GM13977 (cell line): ENCODE results near the gene ATP10A.

Source experiments
- DNase-seq: peaks from one replicate; pipeline ENCODE4 v3.0.0; 2012; ENCODE audit warnings: low spot score
- in situ Hi-C: fragments of 300-500 bp; cut with MboI; formaldehyde crosslinking; loops from one replicate; pipeline ENCODE4 v1.12.0; 2022; ENCODE audit warnings: low sequenced_read_pairs, low pct_unique_long_range_greater_than_20kb, mixed read lengths, inconsistent platforms; ENCODE audit not compliant: unreplicated experiment
- TF ChIP-seq, protein P1 (sequence below): IDR thresholded peaks from 2 replicates; pipeline ENCODE4 v1.5.1; 2012; ENCODE audit warnings: mild to moderate bottlenecking, control low read depth; ENCODE audit not compliant: insufficient read depth; ENCODE audit errors: extremely low read depth, missing control alignments

The ATP10A gene

DNA sequence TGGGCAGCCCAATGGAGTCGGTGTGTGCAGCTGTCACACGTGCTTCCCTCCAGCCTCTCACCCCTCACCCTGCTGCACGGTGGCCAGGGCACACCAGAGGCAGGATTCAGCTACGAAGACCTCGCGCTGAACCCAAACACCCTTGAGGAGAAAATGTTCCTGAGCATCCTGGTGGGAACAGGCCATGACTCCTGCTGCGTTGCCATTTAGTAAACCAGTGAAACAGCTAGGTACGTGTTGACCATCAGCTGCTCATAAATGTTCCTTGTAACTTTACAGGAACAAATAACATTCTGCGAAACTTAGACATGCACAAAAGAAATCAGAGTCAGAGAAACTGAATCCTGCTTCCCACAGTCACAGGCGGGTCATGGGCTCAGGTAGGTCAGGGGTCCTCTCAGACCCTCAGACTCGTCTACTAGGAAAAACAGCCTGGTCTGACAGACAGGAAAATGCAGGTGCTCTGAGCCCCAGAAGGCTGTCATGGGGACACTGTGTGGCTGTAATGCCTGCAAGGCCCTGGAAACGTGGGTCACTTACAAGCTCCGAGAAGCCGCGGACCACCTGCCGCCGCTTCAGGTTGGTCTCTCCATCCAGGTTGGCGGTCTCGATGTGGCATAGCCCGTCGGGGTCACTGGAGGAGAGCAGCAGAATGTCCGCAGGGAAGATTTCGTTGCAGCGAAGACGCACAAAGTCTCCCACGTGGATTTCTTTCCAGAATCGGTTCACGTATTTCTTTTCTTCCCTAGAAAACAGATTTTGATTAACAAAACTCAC lies 82.5 kb downstream of the ATP10A start:
- DNase-seq: no peak
- TF ChIP-seq, protein P1, sequence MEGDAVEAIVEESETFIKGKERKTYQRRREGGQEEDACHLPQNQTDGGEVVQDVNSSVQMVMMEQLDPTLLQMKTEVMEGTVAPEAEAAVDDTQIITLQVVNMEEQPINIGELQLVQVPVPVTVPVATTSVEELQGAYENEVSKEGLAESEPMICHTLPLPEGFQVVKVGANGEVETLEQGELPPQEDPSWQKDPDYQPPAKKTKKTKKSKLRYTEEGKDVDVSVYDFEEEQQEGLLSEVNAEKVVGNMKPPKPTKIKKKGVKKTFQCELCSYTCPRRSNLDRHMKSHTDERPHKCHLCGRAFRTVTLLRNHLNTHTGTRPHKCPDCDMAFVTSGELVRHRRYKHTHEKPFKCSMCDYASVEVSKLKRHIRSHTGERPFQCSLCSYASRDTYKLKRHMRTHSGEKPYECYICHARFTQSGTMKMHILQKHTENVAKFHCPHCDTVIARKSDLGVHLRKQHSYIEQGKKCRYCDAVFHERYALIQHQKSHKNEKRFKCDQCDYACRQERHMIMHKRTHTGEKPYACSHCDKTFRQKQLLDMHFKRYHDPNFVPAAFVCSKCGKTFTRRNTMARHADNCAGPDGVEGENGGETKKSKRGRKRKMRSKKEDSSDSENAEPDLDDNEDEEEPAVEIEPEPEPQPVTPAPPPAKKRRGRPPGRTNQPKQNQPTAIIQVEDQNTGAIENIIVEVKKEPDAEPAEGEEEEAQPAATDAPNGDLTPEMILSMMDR: no peak
- in situ Hi-C loops: no loop called here

DNA sequence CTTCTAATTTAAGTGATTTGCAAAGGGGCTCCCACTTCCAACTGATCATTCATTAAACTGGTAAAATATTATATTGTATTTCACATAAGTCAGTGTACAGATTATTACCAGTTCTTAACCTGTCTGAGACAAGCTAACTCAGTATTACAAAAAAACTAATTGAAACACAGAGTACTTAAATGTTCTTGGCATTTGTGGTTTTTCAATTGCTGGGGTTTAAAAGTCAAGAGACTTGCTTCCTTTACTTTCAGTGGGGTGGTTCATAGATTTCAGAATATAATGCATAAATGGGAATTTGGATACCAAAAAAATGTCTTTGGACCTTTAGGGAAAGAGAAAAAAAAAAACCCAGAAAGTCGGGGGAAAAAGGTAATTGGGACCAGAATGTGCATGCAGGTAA lies 85.0 kb downstream of the ATP10A start:
- in situ Hi-C loops: no loop called here
- TF ChIP-seq, protein P1: no peak
- DNase-seq: no peak

- TF ChIP-seq, protein P1: no peak
- no peak for DNase-seq
- in situ Hi-C loops: no loop called here
Observed at GRCh38 chr15:25777037-25777436, 86.1 kb downstream of the ATP10A start.

DNA sequence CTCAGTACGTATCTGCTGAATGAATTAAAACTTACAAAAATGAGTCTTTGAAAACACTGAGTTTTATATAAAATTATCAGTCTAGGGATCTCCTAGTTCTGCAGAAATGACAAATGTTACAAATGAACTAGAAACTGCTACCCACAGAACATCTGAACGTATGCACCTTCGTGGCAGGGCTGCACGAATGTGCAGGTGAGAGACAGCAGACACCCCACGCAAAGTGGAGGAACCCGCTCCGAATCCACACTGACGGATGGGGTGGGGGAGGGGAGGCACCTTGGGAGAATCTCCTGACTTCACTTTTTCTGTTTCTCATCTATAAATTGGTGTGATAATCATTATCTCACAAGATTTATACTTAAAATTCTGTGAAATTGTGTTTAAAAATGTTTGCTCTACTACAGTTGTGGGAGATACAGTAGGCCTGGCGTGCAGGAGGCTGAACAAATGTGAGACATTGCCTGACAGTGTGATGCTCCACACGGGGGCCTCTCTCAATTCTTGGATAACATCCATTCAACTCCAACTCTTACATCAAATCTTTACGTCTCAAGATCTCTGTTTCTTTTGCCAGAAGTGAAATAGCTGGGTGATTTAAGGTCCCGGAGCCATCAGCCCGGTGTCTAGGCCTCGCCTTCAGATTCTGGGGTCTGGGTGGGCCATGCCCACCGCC lies 86.9 kb downstream of the ATP10A start:
- TF ChIP-seq, protein P1: no peak
- in situ Hi-C loops: no loop called here
- no peak for DNase-seq

GRCh38 chr15:25775317-25775912 lies 87.7 kb downstream of the ATP10A start:
- in situ Hi-C loops: no loop called here
- DNase-seq: no peak
- TF ChIP-seq, protein P1: no peak

DNA sequence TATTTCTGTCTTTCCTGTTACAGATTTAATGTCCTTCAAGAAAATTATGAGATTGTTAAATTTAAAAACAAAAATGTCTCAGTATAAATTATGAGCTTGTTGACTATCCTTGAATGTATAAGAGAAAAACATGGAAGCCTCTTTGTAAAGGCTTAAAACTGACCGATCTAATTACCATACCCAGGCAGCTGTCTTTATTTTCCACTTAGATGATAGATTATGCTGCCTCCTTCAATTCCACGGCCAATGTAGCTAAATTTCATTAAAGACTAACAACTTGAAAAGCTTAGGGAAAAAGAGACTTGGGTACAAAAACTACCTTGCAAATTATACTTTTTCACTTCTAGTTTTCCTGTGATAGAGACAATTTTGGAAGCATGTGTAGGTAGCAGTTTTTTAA lies 88.3 kb downstream of the ATP10A start:
- in situ Hi-C loops: no loop called here
- DNase-seq: no peak
- TF ChIP-seq, protein P1: no peak
